Measurements from ENCODE around the gene RABGAP1L. TPM values are rescaled to one million over a fixed set of nuclear protein-coding genes. Genes with fewer than 3 reads are reported as not detected.
A peak's percentile ranks its signal among the peaks of the same experiment; 100 is the strongest.
"Not testable (repeated sequence)": the region's sequence is repeated elsewhere in the genome, so short reads cannot be mapped to it uniquely, and the experiment has no call there.

RABGAP1L gene
- total RNA-seq, 6 donors from 2014 or later: 41.3 to 229 (median 85.3) TPM

DNA sequence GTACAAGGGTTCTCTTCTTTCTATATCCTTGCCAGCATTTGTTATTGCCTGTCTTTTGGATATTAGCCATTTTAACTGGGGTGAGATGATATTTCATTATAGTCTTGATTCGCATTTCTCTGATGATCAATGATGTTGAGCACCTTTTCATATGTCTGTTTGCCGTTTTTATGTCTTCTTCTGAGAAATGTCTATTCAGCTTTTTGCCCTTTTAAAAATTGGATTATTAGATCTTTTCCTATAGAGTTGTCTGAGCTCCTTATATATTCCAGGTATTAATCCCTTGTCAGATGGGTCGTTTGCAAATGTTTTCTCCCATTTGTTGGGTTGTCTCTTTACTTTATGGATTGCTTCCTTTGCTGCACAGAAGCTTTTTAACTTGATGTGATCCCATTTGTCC lies 883.3 kb downstream of the RABGAP1L start:
- Histone ChIP-seq H3K27me3 (no peaks in the 10 kb centered on the region), H3K4me3 (no peak overlapping the region), H3K27ac (no peak overlapping the region), H3K9me3 (no peaks in the 10 kb centered on the region), H3K4me1 (no peaks in the 10 kb centered on the region), H3K36me3 (no peaks in the 10 kb centered on the region)
- WGBS, 2 donors: 72 to 74% methylated on average over 3 of the region's 3 CpGs
- ATAC-seq (ENCODE audit: low FRiP score in 2 of 2): no peak
- DNase-seq: no peak
- no peak for TF ChIP-seq EP300 (IDR thresholded peaks at IDR 0.05)
- no peak for TF ChIP-seq POLR2A (IDR thresholded peaks at IDR 0.05)
- TF ChIP-seq, protein P1, sequence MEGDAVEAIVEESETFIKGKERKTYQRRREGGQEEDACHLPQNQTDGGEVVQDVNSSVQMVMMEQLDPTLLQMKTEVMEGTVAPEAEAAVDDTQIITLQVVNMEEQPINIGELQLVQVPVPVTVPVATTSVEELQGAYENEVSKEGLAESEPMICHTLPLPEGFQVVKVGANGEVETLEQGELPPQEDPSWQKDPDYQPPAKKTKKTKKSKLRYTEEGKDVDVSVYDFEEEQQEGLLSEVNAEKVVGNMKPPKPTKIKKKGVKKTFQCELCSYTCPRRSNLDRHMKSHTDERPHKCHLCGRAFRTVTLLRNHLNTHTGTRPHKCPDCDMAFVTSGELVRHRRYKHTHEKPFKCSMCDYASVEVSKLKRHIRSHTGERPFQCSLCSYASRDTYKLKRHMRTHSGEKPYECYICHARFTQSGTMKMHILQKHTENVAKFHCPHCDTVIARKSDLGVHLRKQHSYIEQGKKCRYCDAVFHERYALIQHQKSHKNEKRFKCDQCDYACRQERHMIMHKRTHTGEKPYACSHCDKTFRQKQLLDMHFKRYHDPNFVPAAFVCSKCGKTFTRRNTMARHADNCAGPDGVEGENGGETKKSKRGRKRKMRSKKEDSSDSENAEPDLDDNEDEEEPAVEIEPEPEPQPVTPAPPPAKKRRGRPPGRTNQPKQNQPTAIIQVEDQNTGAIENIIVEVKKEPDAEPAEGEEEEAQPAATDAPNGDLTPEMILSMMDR (IDR thresholded peaks at IDR 0.05): no peak
- TF ChIP-seq POLR2AphosphoS5 (IDR thresholded peaks at IDR 0.05): no peak

DNA sequence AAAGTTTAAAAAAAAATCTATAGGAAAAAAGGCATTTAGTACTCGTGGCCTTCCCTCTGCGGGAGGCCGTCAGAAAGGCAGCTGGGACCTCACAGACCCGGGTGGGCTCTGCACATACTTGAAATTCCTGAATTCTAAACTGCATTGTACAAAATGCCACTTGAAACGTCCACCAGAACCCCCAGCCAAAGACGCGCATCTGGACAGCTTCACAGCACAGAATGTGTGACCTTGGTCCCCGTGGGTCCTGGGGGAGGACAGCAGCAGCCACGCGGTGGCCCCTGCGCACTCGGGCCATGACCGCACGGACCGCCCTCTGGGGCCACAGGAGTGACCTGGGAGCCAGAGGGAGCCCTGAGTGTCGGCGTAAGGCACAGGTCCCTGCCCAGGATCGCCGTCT lies 884.5 kb downstream of the RABGAP1L start:
- Histone ChIP-seq H3K9me3 (no peaks in the 10 kb centered on the region), H3K4me3 (no peak overlapping the region), H3K36me3 (no peaks in the 10 kb centered on the region), H3K27ac (no peak overlapping the region), H3K4me1 (no peaks in the 10 kb centered on the region), H3K27me3 (no peaks in the 10 kb centered on the region)
- no peak for TF ChIP-seq EP300 (IDR thresholded peaks at IDR 0.05)
- TF ChIP-seq, protein P1 (IDR thresholded peaks at IDR 0.05): no peak
- no peak for TF ChIP-seq POLR2A (IDR thresholded peaks at IDR 0.05)
- no peak for ATAC-seq (ENCODE audit: low FRiP score in 2 of 2)
- WGBS, 2 donors: 66 to 68% methylated on average over 15 to 19 of the region's 19 CpGs
- peak in 1 of 2 donors; percentile 47 for DNase-seq

DNA sequence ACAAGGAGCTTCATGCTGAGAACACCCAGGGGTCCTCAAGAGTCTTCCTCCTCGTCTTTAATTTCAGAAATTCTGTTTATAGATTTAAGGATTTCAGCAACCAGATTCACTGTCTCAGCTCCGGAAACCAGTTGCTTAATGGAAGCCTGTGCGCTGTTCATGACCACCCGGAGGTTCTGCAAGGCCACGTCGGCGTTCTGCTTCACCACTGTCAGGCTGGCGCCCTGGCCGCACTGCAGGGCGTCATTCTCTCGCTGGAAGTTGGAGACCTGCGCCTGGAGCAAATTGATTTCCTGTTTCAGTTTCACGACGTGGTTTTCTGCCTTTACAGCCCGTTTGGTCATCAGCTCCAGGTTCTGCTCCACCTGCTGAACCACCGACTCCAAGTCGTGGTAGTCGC lies 885.3 kb downstream of the RABGAP1L start:
- WGBS, 2 donors: 91 to 92% methylated on average over 18 of the region's 18 CpGs
- ATAC-seq (ENCODE audit: low FRiP score in 2 of 2): not testable (repeated sequence)

More for the DNA sequence above, 885.3 kb downstream of the RABGAP1L start:
- H3K4me3 ChIP-seq, H3K27ac ChIP-seq, H3K27me3 ChIP-seq, H3K36me3 ChIP-seq, H3K9me3 ChIP-seq, H3K4me1 ChIP-seq: not testable (repeated sequence)
- peak in 1 of 2 donors; percentile 58 for DNase-seq

Small RNA genes within 50 kb of the gene (small RNA-seq; reads per million reads assigned to genes)
- 0 reads per million in 4 donors for gene BANF1P4
- 0 reads per million in 4 donors for gene RF00019
- gene RNU6-307P: 0 reads per million in 4 donors

Other genes with a start within 250 kb of the RABGAP1L start
- 1 to 10 TPM in 1 of 6 donors, under 1 TPM in 1, not detected in 4; 0.26 to 1.5 TPM for gene SERPINC1, start 242.2 kb upstream of the RABGAP1L start, total RNA-seq
- gene RC3H1, start 137.2 kb upstream of the RABGAP1L start, total RNA-seq: 10 to 100 TPM; 19.0 to 40.9 (median 31.4) TPM